PC-3 (cell line): ENCODE data around the gene THOC2. TPM values are rescaled to one million over a fixed set of nuclear protein-coding genes. Genes with fewer than 3 reads are reported as not detected.

Experiments
- total RNA-seq: library from RNA; depleted of rRNA; stranded (reverse); fragments of >200 nt; gene quantifications from 2 replicates; pipeline ENCODE4 v1.2.3, GENCODE V29; 2014; rRNA removed

Gene THOC2
- total RNA-seq, 1 experiment from 2014 or later: 69.1 TPM

Other genes starting within 250 kb of the THOC2 start
- gene XIAP, start 127.0 kb upstream of the THOC2 start, total RNA-seq: 29.2 and 35.8 TPM in 2 replicates
- gene STAG2, start 228.7 kb upstream of the THOC2 start, total RNA-seq: 92.1 and 95.4 TPM in 2 replicates